ENCODE data around the gene IGFLR1. TPM values are rescaled to one million over a fixed set of nuclear protein-coding genes. Genes with fewer than 3 reads are reported as not detected.
"Not testable (repeated sequence)": the region's sequence is repeated elsewhere in the genome, so short reads cannot be mapped to it uniquely, and the experiment has no call there.

The IGFLR1 gene
- total and polyA plus RNA-seq, 4 donors, result 3.8 to 72.5 (median 26.0) TPM

GRCh38 chr19:35693422-35693821 lies 48.8 kb downstream of the IGFLR1 start:
- Histone ChIP-seq H3K4me1 (ENCODE audit: control insufficient read depth in 5 of 5, insufficient read depth in 5 of 5, low read length in 5 of 5) (no peaks in the 10 kb centered on the region), H3K27ac (ENCODE audit: low read depth in 1 of 2, low read length in 1 of 2) (no peak overlapping the region), H3K9ac (ENCODE audit: insufficient read depth in 1 of 2, low read length in 2 of 2) (no peak overlapping the region), H3K27me3 (ENCODE audit: control insufficient read depth in 3 of 3, insufficient read depth in 3 of 3, low read length in 2 of 3) (no peaks in the 10 kb centered on the region), H3K36me3 (ENCODE audit: control insufficient read depth in 4 of 4, insufficient read depth in 4 of 4, low read length in 4 of 4) (no peaks in the 10 kb centered on the region), H3K4me3 (no peak overlapping the region), H3K9me3 (ENCODE audit: control insufficient read depth in 4 of 4, insufficient read depth in 3 of 4, low read length in 3 of 4) (no peaks in the 10 kb centered on the region)
- no peak for TF ChIP-seq CTCF (IDR thresholded peaks at IDR 0.05; ENCODE audit: control extremely low read depth, extremely low read depth)
- DNase-seq (no peak), ATAC-seq (ENCODE audit: insufficient read depth, low FRiP score) (no peak)
- WGBS, 2 donors, result 13 to 17% methylated on average over 8 of the region's 8 CpGs

GRCh38 chr19:35692010-35692409 lies 50.2 kb downstream of the IGFLR1 start:
- no peaks in the 10 kb centered on the region for H3K4me1 ChIP-seq (ENCODE audit: control insufficient read depth in 5 of 5, insufficient read depth in 5 of 5, low read length in 5 of 5)
- no peak overlapping the region for H3K4me3 ChIP-seq
- no peak for TF ChIP-seq CTCF (IDR thresholded peaks at IDR 0.05; ENCODE audit: control extremely low read depth, extremely low read depth)
- no peak overlapping the region for H3K27ac ChIP-seq (ENCODE audit: low read depth in 1 of 2, low read length in 1 of 2)
- WGBS, 2 donors, result 70 to 83% methylated on average over 11 of the region's 11 CpGs
- no peak for DNase-seq
- ATAC-seq (ENCODE audit: insufficient read depth, low FRiP score), result no peak
- H3K9me3 ChIP-seq (ENCODE audit: control insufficient read depth in 4 of 4, insufficient read depth in 3 of 4, low read length in 3 of 4), result no peaks in the 10 kb centered on the region
- no peaks in the 10 kb centered on the region for H3K36me3 ChIP-seq (ENCODE audit: control insufficient read depth in 4 of 4, insufficient read depth in 4 of 4, low read length in 4 of 4)
- H3K27me3 ChIP-seq (ENCODE audit: control insufficient read depth in 3 of 3, insufficient read depth in 3 of 3, low read length in 2 of 3), result no peaks in the 10 kb centered on the region
- no peak overlapping the region for H3K9ac ChIP-seq (ENCODE audit: insufficient read depth in 1 of 2, low read length in 2 of 2)

GRCh38 chr19:35691106-35691505 lies 51.1 kb downstream of the IGFLR1 start:
- not testable (repeated sequence) for H3K4me1 ChIP-seq (ENCODE audit: control insufficient read depth in 5 of 5, insufficient read depth in 5 of 5, low read length in 5 of 5); H3K27ac ChIP-seq (ENCODE audit: low read depth in 1 of 2, low read length in 1 of 2); H3K4me3 ChIP-seq; DNase-seq; H3K9me3 ChIP-seq (ENCODE audit: control insufficient read depth in 4 of 4, insufficient read depth in 3 of 4, low read length in 3 of 4); H3K27me3 ChIP-seq (ENCODE audit: control insufficient read depth in 3 of 3, insufficient read depth in 3 of 3, low read length in 2 of 3); H3K36me3 ChIP-seq (ENCODE audit: control insufficient read depth in 4 of 4, insufficient read depth in 4 of 4, low read length in 4 of 4); H3K9ac ChIP-seq (ENCODE audit: insufficient read depth in 1 of 2, low read length in 2 of 2); ATAC-seq (ENCODE audit: insufficient read depth, low FRiP score)
- 95 to 96% methylated on average over 29 to 37 of the region's 37 CpGs for WGBS, 2 donors

GRCh38 chr19:35689836-35690235 lies 52.4 kb downstream of the IGFLR1 start:
- H3K9ac ChIP-seq (ENCODE audit: insufficient read depth in 1 of 2, low read length in 2 of 2), result no peak overlapping the region
- ATAC-seq (ENCODE audit: insufficient read depth, low FRiP score), result no peak
- TF ChIP-seq CTCF (IDR thresholded peaks at IDR 0.05; ENCODE audit: control extremely low read depth, extremely low read depth), result no peak
- H3K27me3 ChIP-seq (ENCODE audit: control insufficient read depth in 3 of 3, insufficient read depth in 3 of 3, low read length in 2 of 3), result no peaks in the 10 kb centered on the region
- H3K4me1 ChIP-seq (ENCODE audit: control insufficient read depth in 5 of 5, insufficient read depth in 5 of 5, low read length in 5 of 5), result no peaks in the 10 kb centered on the region
- no peak overlapping the region for H3K4me3 ChIP-seq
- H3K36me3 ChIP-seq (ENCODE audit: control insufficient read depth in 4 of 4, insufficient read depth in 4 of 4, low read length in 4 of 4), result no peaks in the 10 kb centered on the region
- no peaks in the 10 kb centered on the region for H3K9me3 ChIP-seq (ENCODE audit: control insufficient read depth in 4 of 4, insufficient read depth in 3 of 4, low read length in 3 of 4)
- WGBS, 2 donors, result 67 to 76% methylated on average over 4 of the region's 4 CpGs
- DNase-seq, result no peak
- no peak overlapping the region for H3K27ac ChIP-seq (ENCODE audit: low read depth in 1 of 2, low read length in 1 of 2)

Other genes with a start within 250 kb of the IGFLR1 start
- 100 to 1,000 TPM in 1 of 2 donors, 10 to 100 TPM in 1; 84.6 to 127 TPM for gene DMKN, start 228.8 kb downstream of the IGFLR1 start, total RNA-seq
- 100 to 1,000 TPM in 1 of 2 donors, 10 to 100 TPM in 1; 79.0 to 278 TPM for gene DMKN, start 228.8 kb downstream of the IGFLR1 start, polyA plus RNA-seq
- under 1 TPM in 1 of 2 donors, not detected in 1; 0.09 TPM for gene SBSN, start 214.1 kb downstream of the IGFLR1 start, total RNA-seq
- under 1 TPM; 0.08 to 0.39 TPM for gene SBSN, start 214.1 kb downstream of the IGFLR1 start, polyA plus RNA-seq
- not detected for gene GAPDHS, start 209.0 kb downstream of the IGFLR1 start, total RNA-seq
- gene GAPDHS, start 209.0 kb downstream of the IGFLR1 start, polyA plus RNA-seq, result not detected
- 10 to 100 TPM; 39.0 to 98.8 TPM for gene TMEM147, start 196.8 kb downstream of the IGFLR1 start, total RNA-seq
- gene TMEM147, start 196.8 kb downstream of the IGFLR1 start, polyA plus RNA-seq, result 100 to 1,000 TPM; 150 to 167 TPM
- gene ATP4A, start 178.8 kb downstream of the IGFLR1 start, total RNA-seq, result not detected
- gene ATP4A, start 178.8 kb downstream of the IGFLR1 start, polyA plus RNA-seq, result under 1 TPM in 1 of 2 donors, not detected in 1; 0.01 TPM
- gene PMIS2, start 156.3 kb downstream of the IGFLR1 start, total RNA-seq, result not detected
- not detected for gene PMIS2, start 156.3 kb downstream of the IGFLR1 start, polyA plus RNA-seq
- gene HAUS5, start 129.7 kb downstream of the IGFLR1 start, total RNA-seq, result 10 to 100 TPM; 13.9 to 15.8 TPM
- 10 to 100 TPM in 1 of 2 donors, 1 to 10 TPM in 1; 6.0 to 16.5 TPM for gene HAUS5, start 129.7 kb downstream of the IGFLR1 start, polyA plus RNA-seq
- 10 to 100 TPM; 28.4 to 77.4 TPM for gene RBM42, start 113.4 kb downstream of the IGFLR1 start, total RNA-seq
- gene RBM42, start 113.4 kb downstream of the IGFLR1 start, polyA plus RNA-seq, result 10 to 100 TPM; 68.6 to 84.0 TPM
- 1 to 10 TPM in 1 of 2 donors, under 1 TPM in 1; 0.31 to 1.0 TPM for gene ETV2, start 100.7 kb downstream of the IGFLR1 start, total RNA-seq
- gene ETV2, start 100.7 kb downstream of the IGFLR1 start, polyA plus RNA-seq, result 1 to 10 TPM; 1.2 to 2.5 TPM
- 100 to 1,000 TPM; 202 to 338 TPM for gene COX6B1, start 94.1 kb downstream of the IGFLR1 start, total RNA-seq
- 1,000 to 10,000 TPM in 1 of 2 donors, 100 to 1,000 TPM in 1; 679 to 1,407 TPM for gene COX6B1, start 94.1 kb downstream of the IGFLR1 start, polyA plus RNA-seq
- not detected for gene UPK1A, start 75.9 kb downstream of the IGFLR1 start, total RNA-seq
- under 1 TPM in 1 of 2 donors, not detected in 1; 0.03 TPM for gene UPK1A, start 75.9 kb downstream of the IGFLR1 start, polyA plus RNA-seq
- under 1 TPM; 0.28 to 0.63 TPM for gene ZBTB32, start 37.9 kb downstream of the IGFLR1 start, total RNA-seq
- under 1 TPM; 0.22 to 0.50 TPM for gene ZBTB32, start 37.9 kb downstream of the IGFLR1 start, polyA plus RNA-seq
- gene KMT2B, start 24.4 kb downstream of the IGFLR1 start, total RNA-seq, result 10 to 100 TPM; 24.9 to 41.0 TPM
- gene KMT2B, start 24.4 kb downstream of the IGFLR1 start, polyA plus RNA-seq, result 10 to 100 TPM; 21.7 to 30.0 TPM
- 10 to 100 TPM; 14.0 to 21.6 TPM for gene U2AF1L4, start 3.0 kb upstream of the IGFLR1 start, total RNA-seq
- 10 to 100 TPM; 13.0 to 25.5 TPM for gene U2AF1L4, start 3.0 kb upstream of the IGFLR1 start, polyA plus RNA-seq
- 100 to 1,000 TPM in 1 of 2 donors, 10 to 100 TPM in 1; 36.8 to 129 TPM for gene PSENEN, start 3.2 kb upstream of the IGFLR1 start, total RNA-seq
- gene PSENEN, start 3.2 kb upstream of the IGFLR1 start, polyA plus RNA-seq, result 100 to 1,000 TPM in 1 of 2 donors, 10 to 100 TPM in 1; 84.2 to 196 TPM
- gene LIN37, start 6.1 kb upstream of the IGFLR1 start, total RNA-seq, result 10 to 100 TPM in 1 of 2 donors, 1 to 10 TPM in 1; 4.4 to 11.4 TPM
- gene LIN37, start 6.1 kb upstream of the IGFLR1 start, polyA plus RNA-seq, result 10 to 100 TPM; 16.2 TPM
- 10 to 100 TPM; 13.2 to 44.8 TPM for gene HSPB6, start 14.6 kb upstream of the IGFLR1 start, total RNA-seq
- gene HSPB6, start 14.6 kb upstream of the IGFLR1 start, polyA plus RNA-seq, result 10 to 100 TPM; 22.5 to 26.4 TPM
- 10 to 100 TPM; 10.5 to 32.2 TPM for gene PROSER3, start 15.7 kb upstream of the IGFLR1 start, total RNA-seq
- 10 to 100 TPM; 10.0 to 13.6 TPM for gene PROSER3, start 15.7 kb upstream of the IGFLR1 start, polyA plus RNA-seq
- gene ARHGAP33, start 33.1 kb upstream of the IGFLR1 start, total RNA-seq, result 10 to 100 TPM; 16.2 to 16.6 TPM
- gene ARHGAP33, start 33.1 kb upstream of the IGFLR1 start, polyA plus RNA-seq, result 1 to 10 TPM; 3.1 to 8.2 TPM
- gene PRODH2, start 70.4 kb upstream of the IGFLR1 start, total RNA-seq, result not detected
- not detected for gene PRODH2, start 70.4 kb upstream of the IGFLR1 start, polyA plus RNA-seq
- under 1 TPM in 1 of 2 donors, not detected in 1; 0.23 TPM for gene NPHS1, start 110.1 kb upstream of the IGFLR1 start, total RNA-seq
- under 1 TPM in 1 of 2 donors, not detected in 1; 0.02 TPM for gene NPHS1, start 110.1 kb upstream of the IGFLR1 start, polyA plus RNA-seq
- 1 to 10 TPM in 1 of 2 donors, not detected in 1; 1.2 TPM for gene KIRREL2, start 114.5 kb upstream of the IGFLR1 start, total RNA-seq
- gene KIRREL2, start 114.5 kb upstream of the IGFLR1 start, polyA plus RNA-seq, result under 1 TPM; 0.04 to 0.10 TPM
- 1 to 10 TPM; 1.7 to 2.3 TPM for gene APLP1, start 126.1 kb upstream of the IGFLR1 start, total RNA-seq
- gene APLP1, start 126.1 kb upstream of the IGFLR1 start, polyA plus RNA-seq, result 1 to 10 TPM in 1 of 2 donors, under 1 TPM in 1; 0.94 to 6.5 TPM
- 10 to 100 TPM; 12.6 to 25.3 TPM for gene NFKBID, start 158.1 kb upstream of the IGFLR1 start, total RNA-seq
- gene NFKBID, start 158.1 kb upstream of the IGFLR1 start, polyA plus RNA-seq, result 10 to 100 TPM; 14.7 to 18.1 TPM
- 10 to 100 TPM in 1 of 2 donors, 1 to 10 TPM in 1; 5.4 to 33.2 TPM for gene HCST, start 160.1 kb upstream of the IGFLR1 start, total RNA-seq
- gene HCST, start 160.1 kb upstream of the IGFLR1 start, polyA plus RNA-seq, result 100 to 1,000 TPM in 1 of 2 donors, 10 to 100 TPM in 1; 89.1 to 118 TPM
- 100 to 1,000 TPM in 1 of 2 donors, 10 to 100 TPM in 1; 17.0 to 282 TPM for gene TYROBP, start 165.8 kb upstream of the IGFLR1 start, total RNA-seq
- gene TYROBP, start 165.8 kb upstream of the IGFLR1 start, polyA plus RNA-seq, result 1,000 to 10,000 TPM in 1 of 2 donors, 100 to 1,000 TPM in 1; 552 to 1,276 TPM
- 10 to 100 TPM in 1 of 2 donors, 1 to 10 TPM in 1; 3.6 to 14.0 TPM for gene LRFN3, start 193.9 kb upstream of the IGFLR1 start, total RNA-seq
- gene LRFN3, start 193.9 kb upstream of the IGFLR1 start, polyA plus RNA-seq, result 1 to 10 TPM; 6.2 to 8.9 TPM